ENCODE measurements around the gene RABGAP1L. TPM values are rescaled to one million over a fixed set of nuclear protein-coding genes. Genes with fewer than 3 reads are reported as not detected.
A peak's percentile ranks its signal among the peaks of the same experiment; 100 is the strongest.

The RABGAP1L gene
- total RNA-seq, 6 experiments from 2014 or later: 11.7 to 23.1 (median 18.5) TPM

GRCh38 chr1:174976436-174977108 lies 817.3 kb downstream of the RABGAP1L start:
- no peak for DNase-seq
- no peaks in the 10 kb centered on the region for H3K9me3 ChIP-seq
- ATAC-seq: peak; percentile 70 to 97 (median 72)
- intact Hi-C loops (cut with DNase I): no loop called here
- TF ChIP-seq POLR2A (IDR thresholded peaks at IDR 0.05): no peak
- TF ChIP-seq, protein P1, sequence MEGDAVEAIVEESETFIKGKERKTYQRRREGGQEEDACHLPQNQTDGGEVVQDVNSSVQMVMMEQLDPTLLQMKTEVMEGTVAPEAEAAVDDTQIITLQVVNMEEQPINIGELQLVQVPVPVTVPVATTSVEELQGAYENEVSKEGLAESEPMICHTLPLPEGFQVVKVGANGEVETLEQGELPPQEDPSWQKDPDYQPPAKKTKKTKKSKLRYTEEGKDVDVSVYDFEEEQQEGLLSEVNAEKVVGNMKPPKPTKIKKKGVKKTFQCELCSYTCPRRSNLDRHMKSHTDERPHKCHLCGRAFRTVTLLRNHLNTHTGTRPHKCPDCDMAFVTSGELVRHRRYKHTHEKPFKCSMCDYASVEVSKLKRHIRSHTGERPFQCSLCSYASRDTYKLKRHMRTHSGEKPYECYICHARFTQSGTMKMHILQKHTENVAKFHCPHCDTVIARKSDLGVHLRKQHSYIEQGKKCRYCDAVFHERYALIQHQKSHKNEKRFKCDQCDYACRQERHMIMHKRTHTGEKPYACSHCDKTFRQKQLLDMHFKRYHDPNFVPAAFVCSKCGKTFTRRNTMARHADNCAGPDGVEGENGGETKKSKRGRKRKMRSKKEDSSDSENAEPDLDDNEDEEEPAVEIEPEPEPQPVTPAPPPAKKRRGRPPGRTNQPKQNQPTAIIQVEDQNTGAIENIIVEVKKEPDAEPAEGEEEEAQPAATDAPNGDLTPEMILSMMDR (IDR thresholded peaks at IDR 0.05): no peak
- no peak overlapping the region for H3K27ac ChIP-seq
- H3K27me3 ChIP-seq: no peaks in the 10 kb centered on the region
- H3K4me3 ChIP-seq: no peak overlapping the region
- no peaks in the 10 kb centered on the region for H3K4me1 ChIP-seq
- WGBS (ENCODE audit: insufficient coverage, low coverage, low lambda C conversion rate, missing lambda C conversion rate): 64% methylated on average over 4 of the region's 4 CpGs
- H3K36me3 ChIP-seq: peaks cover 0 to 13% (median 0%) of the 10 kb centered on the region in 4 donors

DNA sequence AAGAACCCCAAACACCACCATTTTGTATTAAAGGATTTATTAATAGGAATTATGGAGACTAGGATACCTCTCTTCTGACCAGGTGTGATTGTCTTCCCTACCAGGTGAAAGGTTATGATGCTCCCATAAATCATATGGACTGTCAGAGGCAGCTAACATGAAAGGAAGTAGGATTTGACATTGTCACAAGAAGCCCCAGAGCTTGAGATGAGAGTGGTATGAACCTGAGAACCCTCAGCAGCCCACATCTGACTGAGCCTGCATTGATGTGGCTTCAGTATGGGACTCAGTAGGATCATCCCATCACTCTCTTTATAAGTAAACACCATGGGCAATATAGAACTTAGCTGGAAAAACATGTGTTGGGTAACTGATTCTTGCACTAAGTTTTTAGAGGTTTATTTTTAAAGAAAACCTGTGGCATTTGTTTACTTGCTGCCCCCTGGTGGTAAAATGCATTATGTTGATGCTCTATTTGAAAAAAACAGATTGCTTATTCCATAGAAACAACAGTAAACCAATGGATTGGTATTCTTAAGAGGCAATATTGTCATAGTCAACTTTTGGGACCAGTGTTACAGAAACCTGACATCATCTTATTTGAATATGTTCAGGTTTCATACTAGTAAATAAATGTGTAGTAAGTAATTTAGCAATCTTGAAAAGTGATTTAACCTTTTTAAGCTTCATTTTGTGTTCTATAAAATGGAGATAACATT lies 823.8 kb downstream of the RABGAP1L start:
- Histone ChIP-seq H3K9me3 (no peaks in the 10 kb centered on the region), H3K36me3 (peaks cover 0 to 22% (median 0%) of the 10 kb centered on the region in 4 donors), H3K4me1 (no peaks in the 10 kb centered on the region), H3K27ac (no peak overlapping the region), H3K4me3 (no peak overlapping the region), H3K27me3 (no peaks in the 10 kb centered on the region)
- ATAC-seq (peak in 3 of 4 donors; percentile 48 to 67 (median 65)), DNase-seq (no peak)
- intact Hi-C loops (cut with DNase I): no loop called here
- TF ChIP-seq POLR2A (IDR thresholded peaks at IDR 0.05): no peak
- TF ChIP-seq, protein P1 (IDR thresholded peaks at IDR 0.05): peak; percentile 72 to 83 (median 74)

GRCh38 chr1:174984952-174985351 lies 825.6 kb downstream of the RABGAP1L start:
- WGBS (ENCODE audit: insufficient coverage, low coverage, low lambda C conversion rate, missing lambda C conversion rate): 98% methylated on average over 4 of the region's 4 CpGs
- H3K9me3 ChIP-seq: no peaks in the 10 kb centered on the region
- H3K36me3 ChIP-seq: peaks cover 0 to 14% (median 0%) of the 10 kb centered on the region in 4 donors
- no peak overlapping the region for H3K4me3 ChIP-seq
- DNase-seq (no peak), ATAC-seq (no peak)
- H3K4me1 ChIP-seq: peaks cover 0 to 6% (median 0%) of the 10 kb centered on the region in 4 donors
- no peak for TF ChIP-seq POLR2A (IDR thresholded peaks at IDR 0.05)
- TF ChIP-seq, protein P1 (IDR thresholded peaks at IDR 0.05): no peak
- H3K27me3 ChIP-seq: no peaks in the 10 kb centered on the region
- no peak overlapping the region for H3K27ac ChIP-seq
- intact Hi-C loops (cut with DNase I): no loop called here

GRCh38 chr1:174988539-174988938 lies 829.2 kb downstream of the RABGAP1L start:
- intact Hi-C loops (cut with DNase I): no loop called here
- Histone ChIP-seq H3K4me1 (peaks cover 0 to 9% (median 0%) of the 10 kb centered on the region in 4 donors), H3K4me3 (no peak overlapping the region), H3K27ac (no peak overlapping the region), H3K9me3 (no peaks in the 10 kb centered on the region), H3K36me3 (no peaks in the 10 kb centered on the region), H3K27me3 (no peaks in the 10 kb centered on the region)
- DNase-seq (no peak), ATAC-seq (no peak)
- no peak for TF ChIP-seq POLR2A (IDR thresholded peaks at IDR 0.05)
- TF ChIP-seq, protein P1 (IDR thresholded peaks at IDR 0.05): no peak

Measured in right lobe of liver (tissue), 6 donors.